Glutamatergic neuron (in vitro differentiated cells): ENCODE results near the gene RHBDD3. TPM values are rescaled to one million over a fixed set of nuclear protein-coding genes. Genes with fewer than 3 reads are reported as not detected.

ENCODE experiments used
- DNase-seq: peaks from one replicate; pipeline ENCODE4 v3.0.0; 2022
- H3K27ac Mint-ChIP-seq: one replicate; pipeline ENCODE4 v1.8.0; 2020; ENCODE audit warnings: mild to moderate bottlenecking, mixed read lengths, inconsistent platforms; ENCODE audit not compliant: unreplicated experiment
- H3K27me3 Mint-ChIP-seq: one replicate; pipeline ENCODE4 v1.8.0; 2020; ENCODE audit warnings: mild to moderate bottlenecking, moderate library complexity, mixed read lengths, inconsistent platforms; ENCODE audit not compliant: unreplicated experiment
- H3K36me3 Mint-ChIP-seq: one replicate; pipeline ENCODE4 v1.8.0; 2020; ENCODE audit warnings: mild to moderate bottlenecking, mixed read lengths, inconsistent platforms; ENCODE audit not compliant: unreplicated experiment
- H3K4me1 Mint-ChIP-seq: one replicate; pipeline ENCODE4 v1.8.0; 2020; ENCODE audit warnings: mild to moderate bottlenecking, low read depth, mixed read lengths, inconsistent platforms; ENCODE audit not compliant: unreplicated experiment
- H3K4me3 Mint-ChIP-seq: one replicate; pipeline ENCODE4 v1.8.0; 2020; ENCODE audit warnings: mild to moderate bottlenecking, mixed read lengths, inconsistent platforms; ENCODE audit not compliant: unreplicated experiment
- H3K9me3 Mint-ChIP-seq: one replicate; pipeline ENCODE4 v1.8.0; 2020; ENCODE audit warnings: mild to moderate bottlenecking, moderate library complexity, mixed read lengths, inconsistent platforms; ENCODE audit not compliant: unreplicated experiment
- total RNA-seq: library from RNA; stranded (reverse); fragmentation: NEBNext Ultra II Directional; extraction: Animal tissue kit (Norgen Biotek cat#: 25700); gene quantifications from one replicate; pipeline ENCODE4 v1.2.1, GENCODE V29; 2021; ENCODE audit not compliant: unreplicated experiment
- TF ChIP-seq, protein P1 (sequence below): fragments of 200-600 bp; sonication (generic); IDR thresholded peaks from one replicate; pipeline ENCODE4 v1.5.0; 2021; ENCODE audit not compliant: partially characterized antibody, unreplicated experiment

The RHBDD3 gene
- total RNA-seq, 1 donor from 2014 or later = 50.4 TPM

DNA sequence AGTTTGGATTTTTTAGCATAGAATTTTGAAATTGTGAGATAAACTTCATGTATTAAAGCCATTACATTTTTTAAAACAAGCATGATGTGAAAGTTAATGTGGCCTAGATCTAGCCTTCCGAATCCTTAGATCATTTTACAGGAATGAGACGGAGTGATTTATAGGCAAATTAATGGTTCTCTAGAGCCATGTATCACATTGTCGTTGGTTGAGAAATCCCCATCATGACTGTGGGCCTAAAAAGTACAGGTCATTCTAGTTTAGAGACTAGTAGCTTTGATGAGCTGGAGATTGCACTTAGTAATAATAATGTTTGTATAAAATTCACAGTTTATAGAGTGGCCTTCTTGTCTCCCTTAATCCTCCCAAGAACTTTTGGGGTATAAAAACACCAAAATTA lies 7.4 kb upstream of the RHBDD3 start:
- Mint-ChIP-seq H3K36me3 (no peaks in the 10 kb centered on the region), H3K27me3 (no peaks in the 10 kb centered on the region), H3K4me3 (no peak overlapping the region), H3K9me3 (peaks cover 1% of the 10 kb centered on the region), H3K4me1 (peaks cover 24% of the 10 kb centered on the region), H3K27ac (no peak overlapping the region)
- no peak for DNase-seq
- TF ChIP-seq, protein P1, sequence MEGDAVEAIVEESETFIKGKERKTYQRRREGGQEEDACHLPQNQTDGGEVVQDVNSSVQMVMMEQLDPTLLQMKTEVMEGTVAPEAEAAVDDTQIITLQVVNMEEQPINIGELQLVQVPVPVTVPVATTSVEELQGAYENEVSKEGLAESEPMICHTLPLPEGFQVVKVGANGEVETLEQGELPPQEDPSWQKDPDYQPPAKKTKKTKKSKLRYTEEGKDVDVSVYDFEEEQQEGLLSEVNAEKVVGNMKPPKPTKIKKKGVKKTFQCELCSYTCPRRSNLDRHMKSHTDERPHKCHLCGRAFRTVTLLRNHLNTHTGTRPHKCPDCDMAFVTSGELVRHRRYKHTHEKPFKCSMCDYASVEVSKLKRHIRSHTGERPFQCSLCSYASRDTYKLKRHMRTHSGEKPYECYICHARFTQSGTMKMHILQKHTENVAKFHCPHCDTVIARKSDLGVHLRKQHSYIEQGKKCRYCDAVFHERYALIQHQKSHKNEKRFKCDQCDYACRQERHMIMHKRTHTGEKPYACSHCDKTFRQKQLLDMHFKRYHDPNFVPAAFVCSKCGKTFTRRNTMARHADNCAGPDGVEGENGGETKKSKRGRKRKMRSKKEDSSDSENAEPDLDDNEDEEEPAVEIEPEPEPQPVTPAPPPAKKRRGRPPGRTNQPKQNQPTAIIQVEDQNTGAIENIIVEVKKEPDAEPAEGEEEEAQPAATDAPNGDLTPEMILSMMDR = no peak

DNA sequence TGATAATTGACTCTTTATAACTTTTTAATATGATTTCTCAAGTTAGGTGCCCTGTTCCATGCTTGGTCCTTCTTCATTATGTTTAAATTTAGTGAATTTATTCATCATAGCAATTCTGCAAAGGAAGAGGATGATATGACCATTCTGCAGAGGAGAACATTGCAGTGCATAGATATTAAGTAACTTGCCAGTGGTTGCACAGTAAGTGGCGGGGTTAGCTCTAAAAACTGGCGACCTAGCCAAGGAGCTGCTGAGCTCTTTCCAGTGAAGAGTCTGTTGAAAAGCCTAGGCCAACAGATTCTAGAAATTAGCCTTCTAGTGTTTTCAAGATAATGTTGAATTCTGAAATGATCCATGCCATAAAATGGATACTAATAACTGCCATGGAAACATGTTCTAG lies 4.8 kb upstream of the RHBDD3 start:
- no peak overlapping the region for H3K27ac Mint-ChIP-seq
- no peak for DNase-seq
- H3K36me3 Mint-ChIP-seq = peaks cover 9% of the 10 kb centered on the region
- H3K4me1 Mint-ChIP-seq = peaks cover 29% of the 10 kb centered on the region
- H3K4me3 Mint-ChIP-seq = no peak overlapping the region
- H3K9me3 Mint-ChIP-seq = peaks cover 6% of the 10 kb centered on the region
- TF ChIP-seq, protein P1 = no peak
- H3K27me3 Mint-ChIP-seq = peaks cover 7% of the 10 kb centered on the region

DNA sequence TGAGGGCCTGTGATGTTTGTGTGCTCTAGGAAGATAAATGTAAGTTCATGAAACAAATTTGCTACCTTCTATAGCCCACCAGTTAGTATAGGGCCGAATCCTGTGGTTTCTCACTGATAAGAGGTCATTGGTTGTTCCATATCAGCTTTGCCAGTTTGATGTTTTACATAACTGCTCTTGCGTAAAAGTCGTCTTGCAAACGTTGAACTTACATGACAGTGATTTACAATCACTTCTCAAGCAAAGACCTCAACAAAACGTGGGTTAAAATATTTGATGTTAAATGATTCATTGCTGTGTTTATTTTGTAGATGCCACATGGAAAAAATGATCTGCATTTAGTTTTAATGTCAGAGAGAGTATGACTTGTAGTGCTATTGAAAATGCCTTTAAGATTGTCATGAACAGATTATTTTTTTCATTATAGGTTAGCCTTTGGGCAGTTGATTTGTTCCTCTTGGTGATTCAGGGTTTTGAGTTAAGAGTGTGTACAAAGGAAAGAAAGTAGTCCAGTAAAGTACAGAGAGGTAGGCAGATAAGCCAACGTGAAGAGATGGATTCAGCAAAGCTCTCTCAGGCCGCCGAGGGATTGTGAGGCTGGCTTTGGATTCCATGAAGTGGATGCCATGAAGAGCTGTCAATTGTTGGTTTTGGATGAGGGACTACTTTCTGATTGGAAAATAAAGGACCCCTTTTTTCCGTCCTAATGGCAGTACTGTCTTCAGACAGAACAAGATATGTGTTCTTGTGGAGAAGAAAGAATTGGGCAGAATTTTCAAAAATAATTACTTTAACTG lies 2.9 kb upstream of the RHBDD3 start:
- no peak for DNase-seq
- H3K4me1 Mint-ChIP-seq = peaks cover 38% of the 10 kb centered on the region
- peaks cover 9% of the 10 kb centered on the region for H3K27me3 Mint-ChIP-seq
- TF ChIP-seq, protein P1 = no peak
- H3K9me3 Mint-ChIP-seq = peaks cover 13% of the 10 kb centered on the region
- peak overlapping the region; percentile 97 for H3K4me3 Mint-ChIP-seq
- no peak overlapping the region for H3K27ac Mint-ChIP-seq
- peaks cover 9% of the 10 kb centered on the region for H3K36me3 Mint-ChIP-seq

DNA sequence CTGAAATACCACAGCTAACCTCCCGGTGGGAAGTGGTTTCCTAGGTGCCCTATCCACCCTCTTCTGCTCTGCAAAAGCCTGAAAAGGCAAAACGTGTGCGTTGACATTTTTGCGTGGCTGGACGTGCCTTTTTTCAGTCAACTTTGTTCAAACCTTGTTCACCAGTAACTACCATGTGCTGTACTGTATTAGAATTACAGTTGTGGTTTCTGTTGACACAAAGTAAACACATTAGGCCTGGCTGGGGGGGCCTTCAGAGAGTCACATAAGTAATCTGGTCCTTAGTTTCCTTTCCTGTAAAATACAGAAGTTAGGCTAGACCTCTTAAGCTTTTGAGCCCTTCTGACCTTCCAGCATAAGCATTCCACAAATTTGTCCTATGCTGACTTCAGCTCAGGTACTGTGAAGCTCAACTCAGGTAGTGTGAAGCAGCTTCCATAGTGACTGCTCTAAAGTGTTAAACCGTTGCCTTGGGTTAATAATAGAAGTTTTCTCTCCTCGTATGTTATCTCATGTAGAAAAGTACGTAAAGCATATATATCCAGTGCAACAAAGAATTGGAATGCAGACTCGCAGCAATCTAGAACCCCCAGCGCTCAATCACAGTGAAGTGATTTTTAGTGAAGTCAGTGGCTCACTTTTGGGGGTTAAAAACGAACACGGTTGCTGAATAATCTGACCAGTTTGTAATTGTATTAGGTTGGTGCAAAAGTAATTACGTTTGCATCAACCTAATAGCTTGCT lies 2.1 kb upstream of the RHBDD3 start:
- TF ChIP-seq, protein P1 = no peak
- Mint-ChIP-seq H3K9me3 (peaks cover 13% of the 10 kb centered on the region), H3K27me3 (peaks cover 9% of the 10 kb centered on the region), H3K4me3 (peak overlapping the region; percentile 97), H3K4me1 (peaks cover 38% of the 10 kb centered on the region), H3K36me3 (peaks cover 9% of the 10 kb centered on the region), H3K27ac (peak overlapping the region; percentile 80)
- DNase-seq = no peak

DNA sequence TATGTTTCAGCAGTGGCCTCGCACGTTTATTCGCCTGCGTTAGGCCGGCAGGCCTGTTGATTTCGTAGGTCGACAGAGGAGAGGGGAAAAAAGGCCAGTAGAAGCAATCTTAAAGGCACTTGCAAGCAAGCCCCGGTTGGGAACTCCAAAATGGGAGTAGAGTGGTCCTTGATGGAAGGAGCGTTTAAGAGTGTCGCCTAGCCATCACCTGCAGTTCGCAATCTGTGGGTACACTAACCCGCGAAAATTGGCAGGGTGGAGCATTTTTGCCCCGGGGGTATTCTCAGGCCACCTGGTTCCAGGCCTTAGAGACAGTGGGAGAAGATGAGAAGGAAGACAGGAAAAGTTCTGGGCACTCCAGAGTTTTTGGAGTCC lies 1.4 kb upstream of the RHBDD3 start:
- H3K9me3 Mint-ChIP-seq = peaks cover 13% of the 10 kb centered on the region
- H3K27me3 Mint-ChIP-seq = peaks cover 9% of the 10 kb centered on the region
- TF ChIP-seq, protein P1 = no peak
- peak overlapping the region; percentile 97 for H3K4me3 Mint-ChIP-seq
- peaks cover 38% of the 10 kb centered on the region for H3K4me1 Mint-ChIP-seq
- DNase-seq = no peak
- peaks cover 9% of the 10 kb centered on the region for H3K36me3 Mint-ChIP-seq
- peak overlapping the region; percentile 80 for H3K27ac Mint-ChIP-seq
